Stimulated activated memory B cell treated with anti-CD40 and anti-IgM and Interleukin-4, amounts not matched to agents 10 μg/mL and 1 μg/mL and 100 μg/mL, for 72 hours (primary cell): ENCODE data around the gene MGLL.

Source experiments
- ATAC-seq: fragments of 150-1000 bp; cut with Tn5 transposase; 2 replicates; pipeline ENCODE4 v1.10.0; 2021
- H3K27ac Mint-ChIP-seq: one replicate; pipeline ENCODE4 v1.8.0; 2022; ENCODE audit warnings: mild to moderate bottlenecking, mixed read lengths
- H3K27me3 Mint-ChIP-seq: one replicate; pipeline ENCODE4 v1.8.0; 2022; ENCODE audit warnings: mixed read lengths
- H3K36me3 Mint-ChIP-seq: one replicate; pipeline ENCODE4 v1.8.0; 2022; ENCODE audit warnings: mixed read lengths
- H3K4me1 Mint-ChIP-seq: one replicate; pipeline ENCODE4 v1.8.0; 2022; ENCODE audit warnings: mixed read lengths
- H3K4me3 Mint-ChIP-seq: one replicate; pipeline ENCODE4 v1.8.0; 2022; ENCODE audit warnings: mild to moderate bottlenecking, moderate library complexity, mixed read lengths
- H3K9me3 Mint-ChIP-seq: one replicate; pipeline ENCODE4 v1.8.0; 2022; ENCODE audit warnings: mixed read lengths

Gene MGLL

GRCh38 chr3:127746400-127747057, 75.8 kb downstream of the MGLL start:
- Mint-ChIP-seq H3K9me3 (no peaks in the 10 kb centered on the region), H3K4me1 (peaks cover 41% of the 10 kb centered on the region)

GRCh38 chr3:127745656-127746399, 76.5 kb downstream of the MGLL start:
- ATAC-seq = no peak
- peaks cover 34% of the 10 kb centered on the region for H3K4me1 Mint-ChIP-seq
- no peak overlapping the region for H3K4me3 Mint-ChIP-seq
- H3K9me3 Mint-ChIP-seq = no peaks in the 10 kb centered on the region
- peaks cover 58% of the 10 kb centered on the region for H3K36me3 Mint-ChIP-seq
- H3K27ac Mint-ChIP-seq = peak overlapping the region; percentile 74
- no peaks in the 10 kb centered on the region for H3K27me3 Mint-ChIP-seq

More at GRCh38 chr3:127746400-127747057, 75.8 kb downstream of the MGLL start:
- no peaks in the 10 kb centered on the region for H3K27me3 Mint-ChIP-seq
- H3K27ac Mint-ChIP-seq = peak overlapping the region; percentile 74
- peaks cover 56% of the 10 kb centered on the region for H3K36me3 Mint-ChIP-seq
- no peak overlapping the region for H3K4me3 Mint-ChIP-seq
- no peak for ATAC-seq

GRCh38 chr3:127744875-127745274, 77.4 kb downstream of the MGLL start:
- Mint-ChIP-seq H3K27ac (no peak overlapping the region), H3K4me1 (peaks cover 24% of the 10 kb centered on the region), H3K4me3 (no peak overlapping the region), H3K36me3 (peaks cover 61% of the 10 kb centered on the region), H3K27me3 (no peaks in the 10 kb centered on the region), H3K9me3 (no peaks in the 10 kb centered on the region)
- ATAC-seq = no peak

- H3K36me3 Mint-ChIP-seq = peaks cover 56% of the 10 kb centered on the region
- peaks cover 19% of the 10 kb centered on the region for H3K4me1 Mint-ChIP-seq
- H3K27ac Mint-ChIP-seq = no peak overlapping the region
- no peak for ATAC-seq
- no peaks in the 10 kb centered on the region for H3K9me3 Mint-ChIP-seq
- H3K27me3 Mint-ChIP-seq = no peaks in the 10 kb centered on the region
- H3K4me3 Mint-ChIP-seq = no peak overlapping the region
These were observed 78.0 kb downstream of the MGLL start for GRCh38 chr3:127744253-127744815.

- ATAC-seq = no peak
- Mint-ChIP-seq H3K4me1 (peaks cover 11% of the 10 kb centered on the region), H3K9me3 (no peaks in the 10 kb centered on the region), H3K36me3 (peaks cover 50% of the 10 kb centered on the region), H3K27me3 (no peaks in the 10 kb centered on the region), H3K4me3 (no peak overlapping the region), H3K27ac (no peak overlapping the region)
These were observed 78.7 kb downstream of the MGLL start for GRCh38 chr3:127743351-127744252.

- Mint-ChIP-seq H3K27me3 (no peaks in the 10 kb centered on the region), H3K27ac (no peak overlapping the region), H3K9me3 (no peaks in the 10 kb centered on the region), H3K36me3 (peaks cover 53% of the 10 kb centered on the region), H3K4me3 (no peak overlapping the region), H3K4me1 (peaks cover 15% of the 10 kb centered on the region)
- ATAC-seq = no peak
These were observed 79.7 kb downstream of the MGLL start for GRCh38 chr3:127742580-127742979.

- Mint-ChIP-seq H3K27ac (no peak overlapping the region), H3K27me3 (no peaks in the 10 kb centered on the region), H3K9me3 (no peaks in the 10 kb centered on the region), H3K4me3 (no peak overlapping the region), H3K4me1 (peaks cover 7% of the 10 kb centered on the region), H3K36me3 (peaks cover 45% of the 10 kb centered on the region)
- ATAC-seq = no peak
These were observed 80.6 kb downstream of the MGLL start for GRCh38 chr3:127741690-127742089.

- Mint-ChIP-seq H3K4me1 (peaks cover 8% of the 10 kb centered on the region), H3K27me3 (no peaks in the 10 kb centered on the region), H3K9me3 (no peaks in the 10 kb centered on the region), H3K27ac (no peak overlapping the region), H3K36me3 (peaks cover 40% of the 10 kb centered on the region), H3K4me3 (no peak overlapping the region)
- no peak for ATAC-seq
These were observed 81.1 kb downstream of the MGLL start for GRCh38 chr3:127741246-127741645.

- H3K36me3 Mint-ChIP-seq = peaks cover 32% of the 10 kb centered on the region
- no peaks in the 10 kb centered on the region for H3K9me3 Mint-ChIP-seq
- H3K4me1 Mint-ChIP-seq = peaks cover 17% of the 10 kb centered on the region
- ATAC-seq = no peak
- no peak overlapping the region for H3K4me3 Mint-ChIP-seq
- H3K27ac Mint-ChIP-seq = no peak overlapping the region
- H3K27me3 Mint-ChIP-seq = no peaks in the 10 kb centered on the region
These were observed 82.0 kb downstream of the MGLL start for GRCh38 chr3:127740136-127740915.

GRCh38 chr3:127739347-127740135, 82.8 kb downstream of the MGLL start:
- Mint-ChIP-seq H3K9me3 (no peaks in the 10 kb centered on the region), H3K27ac (no peak overlapping the region), H3K4me1 (peaks cover 25% of the 10 kb centered on the region), H3K4me3 (no peak overlapping the region), H3K36me3 (peaks cover 34% of the 10 kb centered on the region), H3K27me3 (no peaks in the 10 kb centered on the region)
- no peak for ATAC-seq

GRCh38 chr3:127738192-127738840, 84.0 kb downstream of the MGLL start:
- peaks cover 33% of the 10 kb centered on the region for H3K36me3 Mint-ChIP-seq
- H3K9me3 Mint-ChIP-seq = no peaks in the 10 kb centered on the region
- no peak overlapping the region for H3K4me3 Mint-ChIP-seq
- no peak for ATAC-seq
- H3K27ac Mint-ChIP-seq = peak overlapping the region; percentile 27
- no peaks in the 10 kb centered on the region for H3K27me3 Mint-ChIP-seq
- peaks cover 35% of the 10 kb centered on the region for H3K4me1 Mint-ChIP-seq

- Mint-ChIP-seq H3K36me3 (peaks cover 47% of the 10 kb centered on the region), H3K27me3 (no peaks in the 10 kb centered on the region), H3K4me1 (peaks cover 44% of the 10 kb centered on the region), H3K9me3 (no peaks in the 10 kb centered on the region), H3K27ac (peak overlapping the region; percentile 87), H3K4me3 (no peak overlapping the region)
- no peak for ATAC-seq
These were observed 85.3 kb downstream of the MGLL start for GRCh38 chr3:127736801-127737539.
